ENCODE measurements around the gene MTUS2.

Gene MTUS2

DNA sequence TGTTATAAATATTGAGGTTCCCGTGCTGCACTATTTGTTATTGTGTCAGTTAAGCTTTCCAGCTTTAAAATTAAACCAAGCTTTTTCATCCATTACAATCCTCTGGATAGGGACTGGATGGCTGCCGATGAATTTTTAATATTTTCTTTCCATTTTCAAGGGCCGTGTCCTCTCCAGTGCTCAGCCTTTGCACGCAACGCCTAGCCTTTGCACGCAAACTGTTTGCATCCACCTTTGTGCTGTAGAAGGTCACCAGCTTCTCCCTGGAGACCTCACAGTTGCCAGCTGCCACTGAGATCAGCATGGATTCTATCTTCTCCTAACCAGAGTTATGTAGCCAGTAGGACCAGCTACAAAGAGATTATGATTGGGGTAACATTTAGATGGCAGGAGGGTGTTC is 534.9 kb downstream of the MTUS2 start:
- TF ChIP-seq, protein P1, sequence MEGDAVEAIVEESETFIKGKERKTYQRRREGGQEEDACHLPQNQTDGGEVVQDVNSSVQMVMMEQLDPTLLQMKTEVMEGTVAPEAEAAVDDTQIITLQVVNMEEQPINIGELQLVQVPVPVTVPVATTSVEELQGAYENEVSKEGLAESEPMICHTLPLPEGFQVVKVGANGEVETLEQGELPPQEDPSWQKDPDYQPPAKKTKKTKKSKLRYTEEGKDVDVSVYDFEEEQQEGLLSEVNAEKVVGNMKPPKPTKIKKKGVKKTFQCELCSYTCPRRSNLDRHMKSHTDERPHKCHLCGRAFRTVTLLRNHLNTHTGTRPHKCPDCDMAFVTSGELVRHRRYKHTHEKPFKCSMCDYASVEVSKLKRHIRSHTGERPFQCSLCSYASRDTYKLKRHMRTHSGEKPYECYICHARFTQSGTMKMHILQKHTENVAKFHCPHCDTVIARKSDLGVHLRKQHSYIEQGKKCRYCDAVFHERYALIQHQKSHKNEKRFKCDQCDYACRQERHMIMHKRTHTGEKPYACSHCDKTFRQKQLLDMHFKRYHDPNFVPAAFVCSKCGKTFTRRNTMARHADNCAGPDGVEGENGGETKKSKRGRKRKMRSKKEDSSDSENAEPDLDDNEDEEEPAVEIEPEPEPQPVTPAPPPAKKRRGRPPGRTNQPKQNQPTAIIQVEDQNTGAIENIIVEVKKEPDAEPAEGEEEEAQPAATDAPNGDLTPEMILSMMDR (IDR thresholded peaks at IDR 0.05) = no peak

DNA sequence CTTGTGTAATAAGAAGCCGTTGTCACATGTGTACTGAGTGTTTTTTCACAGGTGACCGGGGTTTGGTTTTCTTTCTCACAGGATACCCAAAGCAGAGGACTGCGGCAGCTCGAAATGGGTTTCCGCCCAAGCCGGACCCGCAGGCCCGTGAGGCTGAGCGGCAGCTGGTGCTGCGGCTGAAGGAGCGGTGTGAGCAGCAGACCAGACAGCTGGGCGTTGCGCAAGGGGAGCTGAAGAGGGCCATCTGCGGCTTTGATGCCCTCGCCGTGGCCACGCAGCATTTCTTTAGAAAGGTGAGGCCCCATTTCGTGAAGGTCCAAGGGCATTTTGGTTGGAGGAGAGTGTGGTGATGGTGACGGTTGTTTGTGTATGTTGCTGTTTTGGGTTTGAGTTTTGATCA is 539.0 kb downstream of the MTUS2 start:
- TF ChIP-seq, protein P1 (IDR thresholded peaks at IDR 0.05) = no peak

DNA sequence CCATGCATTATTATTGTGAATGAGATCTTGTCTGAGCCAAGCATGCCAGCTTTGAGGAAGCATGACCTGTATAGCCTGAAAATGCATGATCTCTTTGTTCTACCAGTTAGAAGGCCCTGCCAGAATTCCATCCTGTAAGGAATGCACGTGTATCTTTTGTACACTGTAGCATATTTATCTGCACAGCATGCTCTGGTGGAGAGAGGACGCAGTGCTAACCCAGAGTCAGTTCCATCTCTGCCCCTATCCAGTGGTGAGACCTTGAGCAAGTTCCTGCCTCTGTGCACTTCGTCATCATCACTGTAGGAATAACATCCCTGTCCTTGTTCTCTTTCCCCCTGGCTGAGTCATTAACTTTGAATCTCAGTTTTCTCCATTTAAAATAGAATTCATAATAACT is 541.6 kb downstream of the MTUS2 start:
- TF ChIP-seq, protein P1 (IDR thresholded peaks at IDR 0.05) = no peak

DNA sequence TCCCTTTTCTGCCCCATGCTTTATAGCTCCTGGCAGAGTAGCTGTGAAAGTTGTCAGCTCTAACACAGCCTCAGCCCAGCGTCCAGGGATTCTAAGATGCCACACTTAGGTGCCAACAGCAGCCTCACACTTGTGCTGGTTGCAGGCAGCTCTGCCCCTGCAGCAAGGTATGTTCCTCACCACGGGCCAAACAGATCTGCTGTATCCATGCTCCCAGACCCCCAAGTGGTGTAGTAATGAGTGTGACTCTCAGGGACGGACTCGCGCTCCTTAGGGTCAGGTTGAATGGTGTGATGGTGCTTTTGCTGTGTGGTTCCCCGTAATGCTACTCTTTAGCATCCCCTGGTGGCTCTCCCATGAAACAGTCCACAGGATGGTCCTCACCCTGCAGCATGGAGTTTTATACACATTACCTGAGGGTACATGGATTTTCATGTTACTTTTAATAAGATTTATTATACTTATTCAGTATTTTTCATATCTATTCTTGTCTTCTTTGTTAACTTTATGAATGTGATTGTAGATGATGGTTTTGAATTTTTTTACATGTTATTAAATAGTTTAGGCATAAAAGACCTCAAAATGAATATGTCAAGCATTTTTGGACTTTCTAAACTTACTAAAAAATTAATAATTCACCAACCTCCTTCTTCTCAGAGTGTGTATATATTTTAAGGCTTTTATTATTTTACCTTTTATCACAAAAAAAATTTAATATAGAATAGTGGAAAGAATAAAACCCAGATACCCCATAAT is 542.9 kb downstream of the MTUS2 start:
- TF ChIP-seq, protein P1 (IDR thresholded peaks at IDR 0.05) = peak; percentile 91

DNA sequence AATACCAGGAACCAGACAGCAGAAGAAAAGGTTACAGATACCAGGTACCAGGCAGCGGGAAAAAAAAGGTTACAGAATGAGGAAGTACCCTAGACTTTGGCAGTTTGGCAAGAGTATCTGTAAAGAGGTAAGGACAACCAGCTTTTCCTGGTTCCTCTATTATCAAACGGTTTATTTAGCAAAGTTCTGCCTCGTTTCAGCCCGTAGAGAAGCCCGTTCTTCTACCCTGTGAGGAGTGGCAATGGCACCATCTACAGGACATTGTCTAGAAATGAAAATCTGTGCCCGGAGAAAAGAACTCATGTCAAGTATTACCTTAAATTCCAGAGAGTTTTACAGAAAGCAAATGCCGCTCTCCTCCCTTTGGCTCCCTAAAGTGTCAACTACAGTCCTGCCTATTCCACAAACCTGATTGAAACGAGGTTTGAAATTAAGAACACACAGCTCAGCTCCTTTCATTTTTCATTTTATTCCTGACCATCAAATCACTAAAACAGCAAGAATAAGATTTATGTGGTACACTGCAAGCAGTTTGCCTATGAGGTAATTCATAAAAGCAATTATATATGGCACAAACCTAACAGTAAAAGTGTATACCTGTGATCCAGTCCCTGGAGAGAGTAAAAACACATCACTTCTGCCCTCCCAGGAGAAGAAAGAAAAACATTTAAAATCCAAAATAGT is 549.1 kb downstream of the MTUS2 start:
- TF ChIP-seq, protein P1 (IDR thresholded peaks at IDR 0.05) = peak; percentile 53

DNA sequence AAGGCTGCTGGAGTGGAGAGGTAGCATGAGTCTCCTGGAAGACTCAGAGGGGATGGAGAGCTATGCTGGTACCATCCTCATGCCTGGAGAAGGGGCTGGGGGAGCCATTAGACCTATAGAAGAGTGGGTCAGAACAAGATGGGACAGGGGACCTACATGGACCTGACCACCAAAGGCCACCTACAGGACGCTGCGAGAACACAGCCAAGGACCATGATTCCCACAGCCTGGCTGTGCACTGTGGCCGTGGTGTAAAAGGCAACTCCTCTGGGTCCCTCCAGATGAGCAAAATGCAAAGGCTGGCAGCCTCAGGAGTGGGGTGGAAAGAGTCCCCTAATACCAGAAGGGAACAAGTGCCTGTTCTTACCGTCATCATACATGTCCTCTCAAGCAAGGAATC is 559.1 kb downstream of the MTUS2 start:
- TF ChIP-seq, protein P1 (IDR thresholded peaks at IDR 0.05) = no peak

DNA sequence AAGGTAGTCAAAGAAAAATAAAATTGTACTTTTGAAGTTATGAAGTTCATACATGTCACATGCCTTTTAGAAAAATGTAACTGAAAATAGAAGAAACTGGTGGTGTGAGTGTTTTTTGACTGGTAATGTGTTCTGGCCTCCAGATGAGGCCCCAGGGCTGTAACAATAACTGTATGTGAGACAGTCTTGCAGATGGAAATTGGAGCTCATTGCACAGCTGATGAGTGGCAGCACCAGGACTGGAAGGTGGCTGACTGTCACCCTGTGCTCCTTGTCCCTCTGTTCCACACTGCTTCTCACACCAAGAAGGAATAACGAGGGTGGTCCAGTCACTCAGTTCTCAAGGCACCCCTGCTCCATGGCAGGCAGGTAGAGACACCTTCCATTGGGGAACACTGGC is 559.7 kb downstream of the MTUS2 start:
- TF ChIP-seq, protein P1 (IDR thresholded peaks at IDR 0.05) = no peak
